HFFc6 (cell line): ENCODE data around the gene TRIM38. TPM values are rescaled to one million over a fixed set of nuclear protein-coding genes. Genes with fewer than 3 reads are reported as not detected.
A peak's percentile ranks its signal among the peaks of the same experiment; 100 is the strongest.

Source experiments
- DNase-seq: peaks from one replicate; pipeline ENCODE4 v3.0.0-alpha.2; 2018
- H3K27ac Mint-ChIP-seq: 2 replicates; pipeline ENCODE4 v1.8.0; 2020; ENCODE audit warnings: mild to moderate bottlenecking, mixed read lengths
- H3K27me3 Mint-ChIP-seq: 2 replicates; pipeline ENCODE4 v1.8.0; 2021; ENCODE audit warnings: mild to moderate bottlenecking, moderate library complexity, mixed read lengths; ENCODE audit not compliant: insufficient read depth
- H3K36me3 Mint-ChIP-seq: 2 replicates; pipeline ENCODE4 v1.8.0; 2021; ENCODE audit warnings: low read depth, mixed read lengths
- H3K4me1 Mint-ChIP-seq: 2 replicates; pipeline ENCODE4 v1.8.0; 2020; ENCODE audit warnings: low read depth, mixed read lengths
- H3K4me3 Mint-ChIP-seq: 2 replicates; pipeline ENCODE4 v1.8.0; 2020; ENCODE audit warnings: mild to moderate bottlenecking, moderate library complexity, mixed read lengths
- H3K9me3 Mint-ChIP-seq: 2 replicates; pipeline ENCODE4 v1.8.0; 2020; ENCODE audit warnings: mild to moderate bottlenecking, mixed read lengths
- total RNA-seq, 6 experiments: library from RNA; stranded (reverse); fragmentation: NEBNext Ultra II Directional; extraction: Animal tissue kit (Norgen Biotek cat#: 25700); gene quantifications; 2 replicates in 1 of 6; 3 replicates in 5 of 6; pipeline ENCODE4 v1.2.3, GENCODE V29; 2021
- TF ChIP-seq, protein P1 (sequence below): fragments of 200-600 bp; sonication (generic); IDR thresholded peaks from 2 replicates; pipeline ENCODE4 v1.5.0; 2021; ENCODE audit warnings: antibody characterized with exemption, mild to moderate bottlenecking

Gene TRIM38
- total RNA-seq, 6 experiments from 2014 or later, result 5.4 to 7.5 (median 6.8) TPM

DNA sequence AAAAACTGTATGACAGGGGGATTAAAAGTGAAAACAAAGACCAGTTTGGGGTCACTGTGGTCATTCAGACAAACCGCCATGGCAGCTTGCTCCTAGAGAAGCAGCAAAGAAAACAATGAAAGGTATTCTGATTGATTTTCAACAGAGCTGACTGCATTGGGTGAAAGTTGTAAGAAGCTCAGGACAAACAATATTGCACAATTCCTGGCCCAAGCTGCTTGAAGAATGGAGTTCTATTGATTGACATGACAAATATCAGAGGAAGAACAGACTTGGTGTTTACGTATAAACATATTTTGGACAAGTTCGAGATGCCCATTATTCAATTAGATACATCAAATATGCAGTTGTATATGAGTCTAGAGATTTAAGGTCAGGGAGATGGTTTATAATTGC is 62.0 kb downstream of the TRIM38 start:
- no peak for DNase-seq
- H3K36me3 Mint-ChIP-seq, result no peaks in the 10 kb centered on the region
- H3K9me3 Mint-ChIP-seq, result no peaks in the 10 kb centered on the region
- H3K27me3 Mint-ChIP-seq, result peaks cover 16% of the 10 kb centered on the region
- peak overlapping the region; percentile 92 for H3K27ac Mint-ChIP-seq
- TF ChIP-seq, protein P1, sequence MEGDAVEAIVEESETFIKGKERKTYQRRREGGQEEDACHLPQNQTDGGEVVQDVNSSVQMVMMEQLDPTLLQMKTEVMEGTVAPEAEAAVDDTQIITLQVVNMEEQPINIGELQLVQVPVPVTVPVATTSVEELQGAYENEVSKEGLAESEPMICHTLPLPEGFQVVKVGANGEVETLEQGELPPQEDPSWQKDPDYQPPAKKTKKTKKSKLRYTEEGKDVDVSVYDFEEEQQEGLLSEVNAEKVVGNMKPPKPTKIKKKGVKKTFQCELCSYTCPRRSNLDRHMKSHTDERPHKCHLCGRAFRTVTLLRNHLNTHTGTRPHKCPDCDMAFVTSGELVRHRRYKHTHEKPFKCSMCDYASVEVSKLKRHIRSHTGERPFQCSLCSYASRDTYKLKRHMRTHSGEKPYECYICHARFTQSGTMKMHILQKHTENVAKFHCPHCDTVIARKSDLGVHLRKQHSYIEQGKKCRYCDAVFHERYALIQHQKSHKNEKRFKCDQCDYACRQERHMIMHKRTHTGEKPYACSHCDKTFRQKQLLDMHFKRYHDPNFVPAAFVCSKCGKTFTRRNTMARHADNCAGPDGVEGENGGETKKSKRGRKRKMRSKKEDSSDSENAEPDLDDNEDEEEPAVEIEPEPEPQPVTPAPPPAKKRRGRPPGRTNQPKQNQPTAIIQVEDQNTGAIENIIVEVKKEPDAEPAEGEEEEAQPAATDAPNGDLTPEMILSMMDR, result no peak
- no peak overlapping the region for H3K4me3 Mint-ChIP-seq
- peaks cover 81% of the 10 kb centered on the region for H3K4me1 Mint-ChIP-seq

DNA sequence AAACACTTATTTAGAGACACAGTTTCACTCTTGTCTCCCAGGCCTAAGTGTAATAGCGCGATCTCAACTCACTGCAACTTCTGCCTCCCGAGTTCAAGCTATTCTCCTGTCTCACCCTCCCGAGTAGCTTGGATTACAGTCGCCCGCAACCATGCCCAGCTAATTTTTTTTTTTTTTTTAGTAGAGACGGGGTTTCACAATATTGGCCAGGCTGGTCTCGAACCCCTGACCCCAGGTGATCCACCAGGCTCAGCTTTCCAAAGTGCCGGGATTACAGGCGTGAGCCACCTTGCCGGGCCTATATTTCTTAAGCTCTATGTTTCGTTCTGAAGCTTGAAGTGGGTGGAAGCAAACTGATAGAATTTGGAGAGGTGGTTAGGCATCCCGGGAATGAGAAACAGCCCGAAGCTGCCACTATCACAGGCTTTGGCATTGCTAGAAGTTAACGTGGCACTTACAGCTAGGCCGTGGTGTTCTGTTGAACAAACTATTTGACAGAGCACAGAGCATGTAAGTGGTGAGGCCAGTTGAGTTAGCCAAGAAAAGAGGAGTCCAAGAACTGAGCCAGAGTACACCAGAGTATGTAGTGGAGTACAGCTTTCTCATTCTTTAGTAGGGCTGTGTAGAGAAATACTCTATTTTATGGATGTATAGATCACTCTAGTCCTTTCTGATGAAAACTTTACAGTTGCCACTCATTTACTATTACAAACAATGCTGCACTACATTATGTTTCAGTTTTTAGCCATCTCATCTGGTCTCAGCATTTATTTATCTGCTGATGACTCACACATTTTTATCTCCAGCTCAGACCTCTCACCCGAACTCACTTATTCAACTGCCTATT is 62.7 kb downstream of the TRIM38 start:
- peaks cover 85% of the 10 kb centered on the region for H3K4me1 Mint-ChIP-seq
- DNase-seq, result peak; percentile 81
- H3K9me3 Mint-ChIP-seq, result no peaks in the 10 kb centered on the region
- TF ChIP-seq, protein P1, result no peak
- H3K36me3 Mint-ChIP-seq, result no peaks in the 10 kb centered on the region
- H3K4me3 Mint-ChIP-seq, result peak overlapping the region; percentile 89
- peak overlapping the region; percentile 92 for H3K27ac Mint-ChIP-seq
- H3K27me3 Mint-ChIP-seq, result peaks cover 14% of the 10 kb centered on the region

DNA sequence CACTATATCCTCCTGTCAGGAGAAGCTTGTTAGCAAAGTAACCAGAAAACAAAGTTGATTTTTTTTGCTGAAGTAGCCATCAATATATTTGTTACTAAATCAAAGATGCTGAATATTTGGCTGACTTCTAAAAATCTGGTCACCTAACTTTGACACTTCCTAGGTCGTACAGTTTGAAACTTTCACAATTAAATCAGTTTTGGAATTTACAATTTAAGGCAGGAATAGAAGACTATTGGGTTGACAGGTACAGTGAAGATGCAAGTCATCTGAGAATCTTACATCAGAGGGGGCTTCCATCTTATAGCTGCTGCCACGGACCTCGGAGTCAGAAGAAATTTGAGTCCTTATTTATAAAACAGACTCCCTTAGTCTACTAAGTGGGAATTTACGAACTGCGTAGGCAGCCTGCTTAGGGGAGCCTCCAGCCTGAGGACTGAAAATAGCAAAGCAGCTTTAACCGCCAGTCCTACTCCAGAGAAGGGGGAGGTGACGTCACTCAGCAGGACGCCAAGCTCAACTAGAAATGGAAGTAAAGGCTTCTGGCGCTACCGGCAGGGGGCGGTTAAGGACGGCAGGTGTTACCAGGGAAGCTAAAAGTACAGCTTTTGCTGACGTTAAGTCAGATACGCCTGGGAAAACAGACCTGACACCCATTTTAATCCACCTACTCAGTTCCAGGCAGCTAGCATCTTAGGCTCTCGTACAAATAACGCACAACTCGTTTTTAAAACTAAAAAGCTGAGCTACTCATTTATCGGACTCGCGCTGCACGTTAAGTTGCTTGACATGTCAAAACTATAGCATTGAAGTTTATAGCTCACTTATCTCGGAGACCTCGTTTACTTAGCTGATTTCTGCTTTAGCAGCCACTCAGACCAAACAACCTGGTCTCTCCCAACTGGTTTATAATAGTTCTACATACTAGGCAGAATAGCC is 63.6 kb downstream of the TRIM38 start:
- peaks cover 86% of the 10 kb centered on the region for H3K4me1 Mint-ChIP-seq
- peaks cover 7% of the 10 kb centered on the region for H3K27me3 Mint-ChIP-seq
- H3K27ac Mint-ChIP-seq, result peak overlapping the region; percentile 92
- no peaks in the 10 kb centered on the region for H3K36me3 Mint-ChIP-seq
- peak; percentile 93 for DNase-seq
- TF ChIP-seq, protein P1, result peak; percentile 94
- peak overlapping the region; percentile 89 for H3K4me3 Mint-ChIP-seq
- no peaks in the 10 kb centered on the region for H3K9me3 Mint-ChIP-seq

DNA sequence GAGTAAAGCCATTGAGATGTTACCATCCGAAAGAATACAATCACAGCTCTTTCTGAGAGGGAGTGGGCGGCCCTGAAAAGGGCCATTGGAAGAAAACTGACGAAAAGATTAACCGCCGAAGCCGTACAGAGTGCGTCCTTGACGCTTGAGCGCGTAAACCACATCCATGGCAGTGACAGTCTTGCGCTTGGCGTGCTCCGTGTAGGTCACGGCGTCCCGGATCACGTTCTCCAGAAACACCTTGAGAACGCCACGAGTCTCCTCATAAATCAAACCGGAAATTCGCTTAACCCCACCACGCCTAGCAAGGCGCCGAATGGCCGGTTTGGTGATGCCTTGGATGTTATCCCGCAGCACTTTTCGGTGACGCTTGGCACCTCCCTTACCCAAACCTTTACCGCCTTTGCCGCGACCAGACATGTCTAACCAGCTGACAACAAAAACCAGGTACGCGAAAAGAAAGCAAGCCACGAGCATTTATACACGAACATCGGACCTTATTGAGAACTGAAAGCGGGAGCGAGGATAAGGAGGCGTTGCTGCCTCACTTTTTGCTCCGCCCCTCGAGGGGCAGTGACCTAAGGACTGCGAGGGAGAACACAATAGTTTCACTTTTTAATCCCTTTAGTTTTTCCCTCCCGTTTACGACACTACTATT is 64.4 kb downstream of the TRIM38 start:
- H3K27ac Mint-ChIP-seq, result peak overlapping the region; percentile 92
- H3K9me3 Mint-ChIP-seq, result no peaks in the 10 kb centered on the region
- DNase-seq, result peak; percentile 90
- TF ChIP-seq, protein P1, result no peak
- H3K36me3 Mint-ChIP-seq, result no peaks in the 10 kb centered on the region
- peaks cover 13% of the 10 kb centered on the region for H3K27me3 Mint-ChIP-seq
- peak overlapping the region; percentile 89 for H3K4me3 Mint-ChIP-seq
- H3K4me1 Mint-ChIP-seq, result peaks cover 83% of the 10 kb centered on the region

DNA sequence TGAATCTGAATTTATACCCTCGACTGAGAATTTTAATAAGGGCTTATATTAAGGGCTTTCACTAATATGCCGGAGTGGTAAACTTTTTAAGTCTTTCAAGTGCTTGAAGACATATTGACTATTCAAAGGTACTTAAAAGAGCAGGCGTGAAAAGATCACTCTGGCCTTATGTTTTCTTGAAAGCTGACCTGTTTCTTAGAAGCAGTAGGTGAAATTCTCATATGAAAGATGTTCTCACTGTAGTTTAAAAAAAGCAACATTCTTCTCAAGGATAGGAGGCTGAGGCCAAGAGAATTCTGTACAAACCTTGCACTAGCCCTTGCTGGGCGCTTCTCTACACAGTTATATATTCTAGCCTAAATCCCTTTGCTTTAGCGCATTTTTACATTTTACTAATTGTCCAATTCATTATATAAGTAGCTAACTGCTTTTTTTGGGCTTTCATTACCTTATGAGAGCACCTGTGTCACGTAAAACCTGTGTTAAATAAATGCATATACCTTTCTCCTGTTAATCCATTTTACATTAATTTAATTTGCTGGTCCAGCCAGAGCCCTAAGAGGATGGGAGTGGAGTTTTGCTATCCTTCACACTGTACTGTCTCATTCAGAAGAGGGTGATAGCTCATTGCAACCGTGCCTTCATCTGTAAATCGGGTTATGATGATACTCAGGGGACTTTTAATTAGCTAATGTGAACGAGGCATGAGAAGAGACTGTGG is 65.0 kb downstream of the TRIM38 start:
- H3K27ac Mint-ChIP-seq, result peak overlapping the region; percentile 92
- no peak for DNase-seq
- peak overlapping the region; percentile 89 for H3K4me3 Mint-ChIP-seq
- peaks cover 16% of the 10 kb centered on the region for H3K27me3 Mint-ChIP-seq
- TF ChIP-seq, protein P1, result no peak
- H3K36me3 Mint-ChIP-seq, result no peaks in the 10 kb centered on the region
- no peaks in the 10 kb centered on the region for H3K9me3 Mint-ChIP-seq
- H3K4me1 Mint-ChIP-seq, result peaks cover 80% of the 10 kb centered on the region
